ENCODE data around the gene MRPL1. TPM values are rescaled to one million over a fixed set of nuclear protein-coding genes. Genes with fewer than 3 reads are reported as not detected.

MRPL1 gene
- total and polyA plus RNA-seq, 9 of the 15 experiments (the other 6 are each of a cell fraction or from before 2014, with no cell fraction given), result 38.4 to 75.7 (median 63.7) TPM

- H3K9ac ChIP-seq (ENCODE audit: insufficient read depth in 1 of 2, low read depth in 2 of 2, low read length in 2 of 2), result no peak overlapping the region
- no peaks in the 10 kb centered on the region for H3K79me2 ChIP-seq (ENCODE audit: control insufficient read depth, insufficient read depth, low read length)
- ATAC-seq (no peak), DNase-seq (ENCODE audit: extremely low read depth in 1 of 4, low spot score in 3 of 4) (no peak), FAIRE-seq (no peak)
- POLR2A ChIA-PET, result no interaction called here
- CTCF ChIA-PET (ENCODE audit: low intra/inter-chr PET ratio), result no interaction called here
- no peaks in the 10 kb centered on the region for H4K20me1 ChIP-seq (replicated peaks; ENCODE audit: control insufficient read depth, insufficient read depth, low read length)
- H3K4me2 ChIP-seq (ENCODE audit: insufficient read depth, low read length), result no peak overlapping the region
- intact Hi-C loops (cut with micrococcal nuclease) (no loop called here), in situ Hi-C loops (cut with MboI) (no loop called here)
- no peak overlapping the region for H2AFZ ChIP-seq (ENCODE audit: low read depth, low read length)
- no peaks in the 10 kb centered on the region; a peak in 1 of 5 replicates for H3K4me1 ChIP-seq (replicated peaks in 1 of 2; ENCODE audit: control insufficient read depth in 2 of 2, insufficient read depth in 2 of 2, low read length in 2 of 2)
- no peak for TF ChIP-seq ZBTB49 (CRISPR knock-in tag; IDR thresholded peaks at IDR 0.05; ENCODE audit: borderline replicate concordance)
- TF ChIP-seq GABPB1 (CRISPR knock-in tag; IDR thresholded peaks at IDR 0.05), result no peak
- no peak for TF ChIP-seq ZNF584 (CRISPR knock-in tag; IDR thresholded peaks at IDR 0.05; ENCODE audit: low read depth)
- no peak for TF ChIP-seq ZNF551 (CRISPR knock-in tag; IDR thresholded peaks at IDR 0.05)
- no peak for TF ChIP-seq KLF16 (IDR thresholded peaks at IDR 0.05)
- no peak for TF ChIP-seq TRIM24 (IDR thresholded peaks at IDR 0.05)
- no peak for TF ChIP-seq CC2D1A (IDR thresholded peaks at IDR 0.05)
- TF ChIP-seq CAMTA2 (CRISPR knock-in tag; conservative IDR thresholded peaks at IDR 0.05), result no peak
- no peak for TF ChIP-seq ZBTB12 (CRISPR knock-in tag; IDR thresholded peaks at IDR 0.05)
- H3K9me1 ChIP-seq (ENCODE audit: control insufficient read depth, insufficient read depth, low read length), result no peaks in the 10 kb centered on the region
- no peaks in the 10 kb centered on the region for H3K27me3 ChIP-seq (ENCODE audit: control insufficient read depth in 2 of 2, insufficient read depth in 2 of 2, low read length in 2 of 2)
- H3K4me3 ChIP-seq, result no peak overlapping the region
- H3K27ac ChIP-seq (ENCODE audit: extremely low read depth, low read depth, low read length), result no peak overlapping the region
- no peaks in the 10 kb centered on the region for H3K9me3 ChIP-seq (replicated peaks; ENCODE audit: control insufficient read depth, insufficient read depth, low read depth, low read length)
- no TSS peak for BruUV-seq (replicated peaks)
- WGBS (ENCODE audit: insufficient coverage, low coverage, missing lambda C conversion rate), result 94% methylated on average over 4 of the region's 4 CpGs
- H3K36me3 ChIP-seq (ENCODE audit: control insufficient read depth, insufficient read depth, low read length), result 0 out of 3 replicates have a peak, but pooled peaks cover 4% of the 10 kb centered on the region
These were observed 59.8 kb downstream of the MRPL1 start for GRCh38 chr4:77922158-77923094.

All from K562 (cell line).